ENCODE results near the gene PRKD2.
A peak's percentile ranks its signal among the peaks of the same experiment; 100 is the strongest.
"Not testable (repeated sequence)": the region's sequence is repeated elsewhere in the genome, so short reads cannot be mapped to it uniquely, and the experiment has no call there.

The PRKD2 gene

DNA sequence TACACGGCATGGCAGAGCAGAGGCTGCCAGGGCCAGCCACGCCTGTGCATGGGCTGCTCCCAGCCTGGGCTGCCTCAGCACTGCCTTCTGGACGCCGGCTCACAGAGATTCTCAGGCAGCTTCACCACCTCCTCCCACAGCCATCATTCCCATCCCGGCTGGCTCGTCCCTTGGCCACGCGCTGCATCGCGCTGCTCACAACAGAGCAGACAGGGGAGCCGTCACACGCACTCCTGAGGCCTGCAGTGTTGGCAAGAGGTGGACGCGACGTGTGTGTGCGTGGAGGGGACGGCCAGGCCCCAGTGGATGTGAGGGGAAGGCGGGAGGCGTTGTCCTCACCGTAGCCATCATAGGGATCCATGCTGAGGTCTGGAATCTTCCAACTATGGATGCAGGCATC, 7.6 kb upstream of the PRKD2 start:
- DNase-seq (ENCODE audit: low read depth), result no peak

DNA sequence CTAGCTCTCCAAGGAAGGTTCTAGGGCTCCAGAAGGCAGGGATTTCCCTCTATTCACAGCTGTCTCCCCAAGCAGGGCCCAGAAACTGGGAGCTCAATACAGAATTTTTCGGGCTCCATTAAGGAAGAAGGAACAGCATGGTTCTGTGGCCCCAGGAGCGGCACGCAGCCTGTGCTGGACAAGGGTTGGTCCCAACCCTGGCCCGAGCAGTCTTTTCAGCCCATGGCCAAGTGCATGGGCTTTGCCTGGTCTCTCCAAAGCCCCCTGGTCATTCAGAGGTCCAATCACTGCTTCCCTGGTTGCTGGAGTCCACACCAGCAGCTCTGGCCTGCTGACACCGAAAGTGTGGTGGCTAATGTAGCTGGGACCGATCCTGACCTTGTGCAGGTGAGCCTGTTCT, 6.6 kb upstream of the PRKD2 start:
- DNase-seq (ENCODE audit: low read depth), result no peak

DNA sequence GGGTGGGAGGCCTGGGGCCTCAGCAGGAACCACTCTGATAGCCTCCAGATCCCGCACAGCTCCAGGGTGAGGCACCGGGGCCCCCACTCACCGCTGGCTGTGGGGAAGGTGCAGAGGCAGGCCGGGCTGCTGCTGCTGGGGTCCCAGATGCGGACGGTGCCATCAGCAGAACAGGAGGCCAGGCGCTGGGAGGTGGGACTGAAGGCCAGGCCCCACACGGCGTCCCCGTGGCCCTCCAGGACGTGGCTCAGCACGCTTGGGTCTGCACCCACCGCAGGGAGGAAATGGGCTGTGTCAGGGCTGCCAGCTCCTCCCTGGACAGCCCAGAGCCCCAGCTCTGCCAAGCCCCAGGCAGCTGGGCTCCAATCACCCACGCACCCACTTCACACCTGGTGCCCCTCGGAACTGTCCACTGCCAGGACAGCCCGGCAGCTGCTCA, 6.1 kb upstream of the PRKD2 start:
- DNase-seq (ENCODE audit: low read depth), result no peak

DNA sequence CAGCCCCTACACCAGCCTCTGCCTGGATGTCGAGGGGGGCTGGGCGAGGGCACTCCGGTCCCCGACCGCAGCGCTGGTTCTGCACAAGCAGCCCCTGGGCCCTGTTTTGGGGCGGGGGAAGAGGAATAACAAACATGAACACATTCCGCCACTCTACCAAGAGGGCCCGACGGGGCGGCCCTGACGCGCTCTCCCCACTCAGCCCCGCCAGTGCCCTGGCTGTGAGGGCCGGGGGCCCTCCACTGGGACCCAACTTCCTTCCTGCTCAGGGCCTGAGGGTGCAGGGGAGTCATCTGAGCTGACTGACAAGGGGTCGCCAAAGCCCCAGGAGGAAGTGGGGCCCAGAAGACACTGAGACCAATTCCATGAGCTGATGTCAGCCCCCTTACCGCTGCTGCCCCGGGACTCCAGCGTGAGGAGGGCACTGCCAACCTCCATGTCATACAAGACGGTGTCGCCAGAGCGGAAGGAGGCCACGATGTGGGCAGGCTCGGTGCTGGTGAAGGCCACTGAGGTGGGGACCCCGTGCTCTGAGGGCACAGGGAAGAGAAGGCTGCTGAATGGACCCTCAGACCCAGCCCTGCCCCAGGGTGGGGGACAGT, 5.6 kb upstream of the PRKD2 start:
- DNase-seq (ENCODE audit: low read depth), result no peak

DNA sequence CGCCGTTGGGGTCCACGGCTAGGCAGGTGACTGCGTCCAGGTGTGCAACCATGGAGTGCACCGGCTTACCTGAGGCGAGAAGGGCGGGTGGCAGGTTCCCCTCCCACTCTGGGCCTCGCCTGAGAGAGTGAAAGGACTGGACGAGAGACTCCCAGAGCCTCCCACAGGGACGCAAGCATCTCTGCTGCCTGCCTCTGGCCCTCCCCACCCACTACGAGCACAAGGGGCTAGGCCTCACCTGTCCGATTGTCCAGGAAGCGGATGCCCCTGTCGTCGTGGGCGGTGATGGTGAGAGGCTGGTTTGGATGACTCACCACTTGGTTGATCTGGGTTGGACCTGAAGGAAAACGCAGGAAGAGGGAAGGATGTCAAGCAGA, 5.1 kb upstream of the PRKD2 start:
- DNase-seq (ENCODE audit: low read depth), result no peak

DNA sequence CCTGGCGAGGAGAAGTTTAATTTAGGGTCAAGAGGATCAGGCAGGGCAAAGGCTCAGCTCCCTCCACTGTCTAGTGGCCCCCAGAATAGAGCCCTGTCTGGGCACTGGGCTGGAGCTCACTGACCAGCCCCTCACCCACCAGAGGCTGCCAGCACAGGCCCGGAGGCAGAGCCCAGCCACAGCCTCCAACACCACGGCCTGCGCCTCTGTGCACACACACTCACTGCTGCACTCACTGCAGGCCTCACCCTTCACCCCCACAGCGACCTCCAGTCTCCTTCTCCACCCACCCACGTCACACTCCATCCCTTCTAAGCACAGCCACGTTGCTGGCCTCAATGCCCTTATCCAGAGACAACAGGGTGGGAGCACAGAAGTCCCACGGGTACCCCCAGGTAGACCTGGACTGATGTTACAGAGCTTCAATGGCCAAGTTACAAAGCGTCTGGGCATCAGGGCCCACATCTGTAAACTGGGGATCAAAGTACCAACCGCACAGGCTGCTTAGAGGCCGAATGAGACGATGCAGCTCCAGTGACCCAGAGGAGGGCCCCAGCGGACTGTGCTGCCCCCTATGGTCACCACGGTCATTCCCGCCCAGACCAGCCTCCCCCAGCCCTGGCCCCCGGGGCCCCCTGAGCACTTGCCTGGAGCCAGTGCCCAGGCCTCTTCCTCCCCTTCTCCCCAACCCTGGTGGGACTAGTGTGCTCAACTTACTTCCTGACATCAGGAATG, 4.5 kb upstream of the PRKD2 start:
- DNase-seq (ENCODE audit: low read depth), result no peak

DNA sequence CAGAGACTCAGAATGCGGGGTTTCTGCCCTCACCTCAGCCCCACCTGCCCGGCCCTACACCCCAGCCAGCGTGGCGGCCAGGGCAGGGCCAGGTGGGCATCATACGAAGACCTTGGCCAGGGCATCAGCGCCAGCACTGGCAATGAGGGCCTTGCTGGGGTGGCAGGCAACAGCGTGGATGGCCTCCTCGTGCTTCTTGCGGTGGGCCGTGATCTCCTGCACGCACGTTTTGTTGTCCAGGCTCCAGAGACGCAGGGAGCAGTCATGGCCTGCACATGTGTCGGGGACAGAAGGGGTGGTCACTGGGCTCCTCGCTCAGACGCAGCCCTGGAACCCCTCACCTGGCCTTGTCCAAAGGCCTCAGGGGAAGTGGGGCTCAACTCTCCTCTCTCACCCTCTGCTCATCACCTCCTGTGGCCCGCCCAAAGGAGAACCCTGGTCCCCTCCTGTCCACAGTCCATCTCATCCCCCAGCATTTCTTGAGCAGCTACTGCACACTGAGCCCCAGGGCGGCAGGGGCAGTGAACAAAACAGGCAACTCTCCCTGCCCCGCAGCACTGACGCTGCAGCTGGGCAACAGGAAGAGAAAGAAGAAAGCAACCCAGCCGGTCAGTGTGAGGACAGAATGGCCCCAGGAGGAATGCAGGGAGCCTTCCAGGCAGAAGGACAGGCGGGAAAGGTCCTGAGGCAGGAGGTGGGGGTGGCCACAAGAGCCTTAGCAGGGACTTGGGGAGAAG, 3.8 kb upstream of the PRKD2 start:
- DNase-seq (ENCODE audit: low read depth), result no peak

DNA sequence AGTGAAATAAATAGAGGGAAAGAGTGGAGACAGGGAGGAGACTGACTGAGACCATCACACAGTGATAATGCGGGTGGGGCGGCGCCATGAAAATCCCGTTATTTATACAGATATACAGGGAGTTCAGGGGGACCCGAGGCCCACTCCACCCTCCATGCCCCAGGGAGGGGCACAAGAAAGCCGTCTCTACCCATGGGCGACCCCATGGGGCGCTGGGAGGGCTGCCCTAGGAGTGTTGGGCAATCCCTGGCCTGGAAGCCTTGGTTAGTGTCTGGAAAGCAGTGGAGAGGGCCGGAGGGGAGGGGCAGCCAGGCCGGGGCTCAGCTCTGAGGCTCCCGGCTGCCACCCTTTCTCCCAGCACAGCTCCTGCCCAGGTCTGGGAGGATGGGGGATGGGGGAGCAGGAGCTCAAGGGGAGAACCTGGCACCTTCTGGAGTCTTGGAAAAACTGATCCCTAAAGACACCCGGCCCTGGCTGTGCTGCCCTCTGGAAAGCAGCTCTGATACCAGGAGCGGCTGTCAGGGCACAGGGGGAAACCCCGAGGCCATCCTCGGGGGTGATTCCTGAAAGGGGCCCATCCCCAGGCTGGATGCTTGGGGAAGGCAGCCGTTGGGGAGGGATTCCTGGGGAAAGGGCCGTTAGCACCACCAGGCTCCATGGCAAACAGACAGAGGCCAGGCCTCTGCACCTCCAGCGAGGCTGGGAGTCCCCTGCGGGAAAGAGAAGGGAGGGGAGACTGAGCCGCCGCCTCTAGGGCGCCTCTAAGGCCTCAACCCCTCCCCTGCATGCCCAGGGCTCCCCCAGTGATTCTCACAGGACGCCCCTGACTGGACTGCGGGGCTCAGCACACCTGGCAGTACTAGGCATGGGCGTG, 3.0 kb upstream of the PRKD2 start:
- DNase-seq (ENCODE audit: low read depth), result no peak

DNA sequence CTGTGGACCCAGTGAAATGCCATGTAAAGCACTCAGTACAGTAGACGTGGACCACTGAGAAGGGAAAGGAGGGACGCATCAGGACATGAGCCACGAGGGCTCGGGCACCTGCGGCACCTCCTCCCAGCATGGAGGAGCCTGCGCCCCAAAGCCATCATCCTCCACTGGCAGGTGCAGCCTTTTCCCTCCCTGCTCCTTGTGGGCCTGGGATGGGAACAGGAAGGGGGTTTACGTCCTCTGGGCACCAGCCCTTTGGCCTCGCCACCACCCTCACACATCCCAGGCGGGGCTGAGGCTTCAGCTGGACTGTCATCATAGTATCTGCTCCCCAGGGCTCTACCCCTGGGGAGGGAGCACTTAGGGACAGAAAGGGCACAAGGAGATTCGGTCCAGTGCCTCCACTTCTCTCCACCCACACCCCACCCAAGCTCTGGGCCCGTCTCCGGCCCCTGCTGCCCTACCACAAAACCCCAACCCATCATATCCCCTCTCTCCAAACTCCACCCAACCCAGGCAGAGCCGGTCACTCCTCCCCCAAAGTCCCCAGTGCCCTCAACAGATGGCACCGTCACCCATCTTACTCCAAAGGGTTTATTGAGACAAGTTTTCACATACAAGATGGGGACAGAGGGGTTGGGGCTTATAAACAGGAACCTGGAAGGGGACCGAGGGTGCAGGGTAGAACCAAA, 2.2 kb upstream of the PRKD2 start:
- no peak for DNase-seq (ENCODE audit: low read depth)

DNA sequence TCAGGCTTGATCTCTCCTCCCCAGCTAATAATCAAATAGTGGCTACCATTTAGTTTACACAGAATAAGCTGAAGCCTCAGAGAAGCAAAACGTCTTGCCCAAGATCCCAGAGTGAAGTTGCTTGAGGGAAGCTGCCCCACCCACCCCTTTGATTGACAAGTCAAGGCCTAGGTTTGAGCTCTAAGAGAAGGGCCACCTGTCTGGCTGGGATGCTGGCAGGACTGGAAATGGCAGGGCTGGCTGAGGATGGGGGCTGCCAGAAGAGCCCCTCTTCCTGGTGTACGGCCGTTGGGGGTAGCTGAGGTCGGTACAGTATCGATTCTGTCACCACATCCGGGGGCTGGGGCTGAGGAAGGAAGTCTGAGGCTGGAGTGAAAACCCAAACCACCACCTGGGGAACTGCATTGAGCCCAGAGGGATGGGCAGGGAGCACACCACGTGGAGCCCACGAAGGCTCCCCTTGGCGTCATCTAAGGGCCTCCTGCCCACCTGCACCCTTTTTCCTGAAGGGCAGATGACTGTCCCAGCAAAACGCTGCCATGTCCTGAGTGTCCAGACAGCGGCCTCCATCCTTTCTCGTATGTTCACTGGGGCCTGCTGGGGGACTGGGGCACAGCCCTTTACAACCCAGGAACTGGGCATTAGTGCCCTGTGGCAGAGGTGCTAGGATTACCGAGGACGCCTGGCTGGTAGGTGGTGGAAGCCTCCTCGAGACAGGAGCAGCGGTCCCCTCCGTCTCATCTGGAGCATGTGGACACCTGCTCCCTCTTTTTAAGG, 1.4 kb upstream of the PRKD2 start:
- peak; percentile 54 for DNase-seq (ENCODE audit: low read depth)

DNA sequence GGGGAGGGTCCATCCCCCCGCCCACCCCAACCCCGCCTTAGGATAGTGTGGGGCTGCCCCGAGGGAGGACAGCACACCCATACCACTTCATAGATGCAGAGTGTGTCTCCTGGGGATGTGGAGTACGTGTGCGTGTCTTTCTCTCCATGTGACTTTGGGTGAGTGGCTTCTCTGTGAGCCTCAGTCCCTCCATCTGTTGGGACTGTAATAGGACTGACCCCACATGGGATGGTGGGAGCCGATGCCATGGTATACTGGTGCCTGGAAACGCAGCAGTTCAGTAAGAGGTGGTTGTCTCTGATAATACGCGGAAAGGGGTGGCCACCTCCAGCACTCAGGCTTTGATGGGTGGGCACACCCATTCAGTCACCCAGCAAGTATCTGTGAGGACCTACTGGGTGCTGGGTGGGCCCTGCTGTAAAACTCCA, 816 bp upstream of the PRKD2 start:
- no peak for DNase-seq (ENCODE audit: low read depth)

DNA sequence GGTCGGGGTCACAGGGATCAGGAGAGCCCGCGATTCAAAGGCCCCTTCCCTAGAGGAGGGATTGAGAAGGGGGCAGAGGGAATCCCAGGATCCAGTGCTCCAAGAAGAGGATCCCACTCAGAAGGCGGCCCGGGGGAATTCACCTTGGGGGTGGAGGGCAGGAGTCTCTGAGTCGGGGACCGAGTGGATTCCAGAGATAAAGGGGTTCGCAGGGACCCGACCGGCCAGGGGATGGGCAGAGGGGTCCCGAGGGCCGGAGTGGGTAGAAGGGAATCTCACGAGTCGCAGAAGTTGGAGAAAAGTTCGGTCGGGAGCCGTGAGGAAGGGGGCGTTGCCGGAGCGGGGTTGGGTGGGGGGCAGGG, 261 bp downstream of the PRKD2 start:
- DNase-seq (ENCODE audit: low read depth), result no peak

DNA sequence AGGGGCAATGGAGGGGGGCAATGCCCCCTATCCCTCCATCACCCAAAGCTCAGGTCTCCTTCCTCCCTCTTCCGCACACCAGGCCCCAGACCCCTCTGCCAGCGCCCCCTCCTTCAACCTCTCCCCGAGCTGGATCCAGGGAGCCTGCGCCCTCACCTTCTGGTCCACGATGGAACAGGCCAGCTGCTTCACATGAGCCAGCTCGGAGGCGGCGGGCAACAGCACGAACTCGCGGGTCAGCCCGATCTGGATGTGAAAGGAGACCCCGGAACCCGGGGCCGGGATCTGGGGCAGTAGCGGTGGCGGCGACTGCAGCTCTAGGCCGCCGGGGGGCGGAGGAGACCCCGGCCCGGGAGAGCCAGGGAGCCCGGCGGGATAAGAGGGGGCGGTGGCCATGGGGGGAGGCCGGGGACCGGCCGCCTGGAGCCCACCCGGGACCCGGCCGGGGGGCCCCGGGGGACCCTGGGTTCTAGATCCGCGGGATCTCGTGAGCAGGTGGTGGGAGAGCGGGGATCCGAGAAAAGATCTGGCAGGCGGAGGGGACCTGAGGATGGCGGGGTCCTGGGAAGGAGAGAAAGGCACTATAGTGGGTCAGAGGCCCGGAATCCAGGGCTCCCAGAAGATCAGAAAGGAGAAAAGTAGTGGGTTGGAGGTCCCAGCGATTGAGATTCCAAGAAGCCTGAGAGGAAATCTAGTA, 791 bp downstream of the PRKD2 start:
- DNase-seq (ENCODE audit: low read depth), result no peak

DNA sequence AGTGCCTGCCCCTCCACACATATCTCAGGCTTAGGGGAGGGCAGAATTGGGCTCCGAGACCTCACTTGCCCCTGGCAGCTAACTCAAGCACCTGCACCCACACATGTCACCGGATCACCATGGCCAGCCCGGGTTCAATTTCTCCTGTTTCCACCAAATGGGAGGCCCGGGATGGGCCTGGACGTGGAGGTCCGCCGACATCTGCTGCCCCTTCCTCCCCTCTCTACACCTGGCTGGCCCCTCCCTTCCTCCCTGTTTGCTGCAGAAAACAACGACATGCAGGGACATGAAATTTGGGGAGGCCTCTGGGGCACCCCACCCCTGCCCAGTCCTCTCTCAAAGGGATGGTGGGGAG, 1.3 kb downstream of the PRKD2 start:
- no peak for DNase-seq (ENCODE audit: low read depth)

DNA sequence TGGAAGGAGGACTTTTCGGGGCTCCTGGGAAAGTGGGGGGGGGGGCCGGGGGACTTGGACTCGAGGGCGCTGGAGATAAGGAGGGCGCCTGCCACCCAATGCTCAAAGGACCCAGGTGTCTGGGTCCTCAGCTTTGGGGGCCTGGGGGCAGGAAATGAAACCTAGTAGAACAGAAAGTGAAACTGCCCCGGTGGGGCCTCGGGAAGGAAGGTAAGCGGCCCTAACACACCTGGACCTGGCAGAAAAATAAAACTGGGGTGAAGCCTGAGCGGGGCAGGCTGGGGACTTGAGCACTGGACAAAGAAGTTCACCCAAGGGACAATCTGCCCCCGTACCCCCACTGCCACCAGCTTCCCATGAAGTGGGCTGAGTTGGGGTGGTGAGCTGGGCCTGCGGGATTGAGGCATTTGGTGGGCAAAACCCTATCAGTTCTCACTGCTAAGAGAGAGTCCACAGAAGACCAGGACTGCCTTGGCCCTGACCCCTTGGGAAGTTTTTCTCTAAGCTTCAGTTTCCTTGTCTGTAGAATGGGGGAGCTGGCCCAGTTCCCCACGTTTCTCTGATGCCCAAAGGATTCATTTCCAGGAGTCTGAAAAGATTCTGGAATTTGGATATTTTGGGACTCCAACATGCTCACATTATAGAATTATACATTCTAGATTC, 2.3 kb downstream of the PRKD2 start:
- DNase-seq (ENCODE audit: low read depth), result no peak

DNA sequence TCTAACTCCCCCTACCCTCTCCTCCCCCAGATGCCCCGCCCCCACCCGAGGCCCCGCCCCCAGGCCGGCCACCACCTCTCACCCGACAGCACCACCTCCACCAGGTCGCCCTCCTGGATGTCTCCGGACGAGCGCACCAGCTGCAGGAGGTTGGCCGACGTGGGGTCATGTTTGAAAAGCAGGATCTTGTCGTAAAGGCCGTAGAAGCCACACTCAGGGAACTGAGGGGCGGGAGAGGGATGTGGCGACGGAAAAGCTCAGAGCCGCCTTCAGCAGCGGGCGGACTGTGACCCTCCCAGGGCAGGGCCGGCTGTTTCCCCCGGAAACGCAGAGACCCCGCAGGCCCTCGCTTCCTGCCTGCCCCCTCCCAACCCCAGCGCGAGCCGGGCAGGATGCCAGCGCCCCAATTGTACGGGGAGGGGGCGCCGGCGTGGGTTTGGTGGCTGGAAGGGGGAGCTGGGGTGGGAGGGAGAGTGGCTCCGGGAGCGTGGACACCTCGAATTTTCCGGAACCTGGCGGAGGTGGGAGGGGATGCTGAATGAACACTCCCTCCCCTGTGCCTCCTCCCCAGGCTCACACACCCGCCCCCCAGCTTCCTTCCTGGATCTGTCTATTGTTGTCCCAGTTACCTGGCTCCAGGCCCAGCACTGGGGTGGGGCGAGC, 3.0 kb downstream of the PRKD2 start:
- DNase-seq (ENCODE audit: low read depth), result peak; percentile 80

DNA sequence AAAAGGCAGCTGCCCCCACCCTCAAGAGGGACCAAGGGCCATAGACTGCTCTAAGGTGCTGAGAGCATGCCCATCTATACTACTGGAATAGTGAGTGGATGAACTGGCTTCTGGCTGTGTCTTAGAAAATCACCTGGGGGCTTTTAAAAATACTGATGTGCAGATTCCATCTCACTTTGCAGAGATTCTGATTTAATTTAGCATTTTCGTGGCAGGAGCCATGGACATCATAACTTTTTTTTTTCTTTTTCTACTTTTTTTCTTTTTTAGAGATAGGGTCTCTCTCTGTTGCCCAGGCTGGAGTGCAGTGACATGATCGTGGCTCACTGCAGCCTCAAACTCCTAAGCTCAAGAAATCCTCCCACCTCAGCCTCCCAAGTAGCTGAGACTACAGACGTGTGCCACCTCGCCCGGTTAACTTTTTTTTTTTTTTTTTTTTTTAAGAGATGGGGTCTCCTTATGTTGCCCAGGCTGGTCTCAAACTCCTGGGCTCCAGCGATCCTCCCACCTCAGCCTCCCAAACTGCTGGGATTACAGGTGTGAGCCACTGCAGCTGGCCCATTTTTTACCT, 4.1 kb downstream of the PRKD2 start:
- not testable (repeated sequence) for DNase-seq (ENCODE audit: low read depth)

DNA sequence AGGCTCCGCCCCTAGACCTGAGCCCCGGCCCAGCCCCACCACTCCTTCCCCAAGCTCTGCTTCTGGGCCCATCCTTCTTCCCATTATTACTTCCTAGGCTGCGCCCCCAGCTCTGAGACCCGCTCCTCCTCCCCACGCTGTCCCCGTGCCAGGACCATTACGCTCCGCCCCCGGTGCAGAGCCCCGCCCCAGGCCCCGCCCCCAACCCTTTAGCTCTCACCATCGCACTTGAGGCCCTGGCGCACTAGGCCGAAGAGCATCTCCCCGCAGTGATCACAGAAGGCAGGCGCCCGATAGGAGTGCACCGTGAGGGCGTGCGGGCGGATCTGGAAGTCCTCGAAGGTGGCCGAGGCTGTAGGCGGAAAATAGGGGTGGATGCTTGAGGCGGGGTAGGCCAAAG, 6.2 kb downstream of the PRKD2 start:
- no peak for DNase-seq (ENCODE audit: low read depth)

Measured in iris pigment epithelial cell (primary cell).